Measurements from ENCODE around the gene OR2M7.
"Not testable (repeated sequence)": the region's sequence is repeated elsewhere in the genome, so short reads cannot be mapped to it uniquely, and the experiment has no call there.

Gene OR2M7, protein sequence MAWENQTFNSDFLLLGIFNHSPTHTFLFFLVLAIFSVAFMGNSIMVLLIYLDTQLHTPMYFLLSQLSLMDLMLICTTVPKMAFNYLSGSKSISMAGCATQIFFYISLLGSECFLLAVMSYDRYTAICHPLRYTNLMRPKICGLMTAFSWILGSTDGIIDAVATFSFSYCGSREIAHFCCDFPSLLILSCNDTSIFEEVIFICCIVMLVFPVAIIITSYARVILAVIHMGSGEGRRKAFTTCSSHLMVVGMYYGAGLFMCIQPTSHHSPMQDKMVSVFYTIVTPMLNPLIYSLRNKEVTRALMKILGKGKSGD

GRCh38 chr1:248324468-248324867 is at the start of gene OR2M7:
Gene OR2M7, minus strand, starts transcription at chr1:248324568. Its CDS starts 0 bp downstream, at chr1:248324568.
- no peak for DNase-seq

- no peak for DNase-seq
Measured at GRCh38 chr1:248373761-248374160, 49.4 kb upstream of the OR2M7 start.

DNA sequence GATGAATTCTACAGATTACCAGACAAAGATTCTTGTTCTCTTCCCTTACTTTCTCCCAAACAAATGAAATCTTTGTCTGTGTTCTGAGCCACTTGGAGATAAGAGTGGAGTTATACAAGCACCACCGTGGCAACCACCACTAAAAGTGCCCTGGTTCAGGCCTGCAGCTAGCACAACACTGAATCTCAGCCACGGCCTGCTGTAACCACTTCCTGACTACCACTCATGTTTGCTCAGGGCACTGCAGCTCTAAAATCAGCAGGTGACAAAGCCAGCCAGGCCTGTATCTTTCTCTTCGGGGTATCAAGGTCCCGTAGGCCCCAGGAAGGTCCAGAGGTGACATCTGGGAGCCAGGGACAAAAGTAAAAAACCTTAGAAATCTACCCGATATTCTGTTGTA is 48.0 kb upstream of the OR2M7 start:
- no peak for DNase-seq

GRCh38 chr1:248366609-248367008 is 42.2 kb upstream of the OR2M7 start:
- no peak for DNase-seq

GRCh38 chr1:248361121-248361715 is 36.9 kb upstream of the OR2M7 start, which contains the start of gene OR2T4:
Gene OR2T4, plus strand, starts transcription at chr1:248361665. Its CDS starts 0 bp downstream, at chr1:248361665.
- DNase-seq: no peak

GRCh38 chr1:248359415-248359814 is 35.0 kb upstream of the OR2M7 start:
- no peak for DNase-seq

DNA sequence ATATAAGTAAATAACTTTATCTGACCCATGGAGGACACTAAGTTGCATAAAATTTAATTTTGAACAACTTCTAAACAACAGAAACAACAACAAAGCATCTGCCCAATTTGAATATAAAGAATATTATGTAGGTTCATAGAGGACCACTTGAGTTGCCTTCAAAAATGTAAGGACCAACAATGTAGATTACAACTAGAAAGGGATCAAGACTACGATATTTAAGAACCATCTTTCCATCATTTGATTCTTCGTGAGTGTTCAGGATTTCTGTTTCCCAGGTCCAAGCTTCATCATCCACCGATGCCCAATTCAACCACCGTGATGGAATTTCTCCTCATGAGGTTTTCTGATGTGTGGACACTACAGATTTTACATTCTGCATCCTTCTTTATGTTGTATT is 24.1 kb upstream of the OR2M7 start, which contains the start of gene OR14C36:
Gene OR14C36 (plus strand): TSS at position 301 of the 400 bp plus-strand sequence. CDS start 0 bp downstream, at position 301.
- no peak for DNase-seq

DNA sequence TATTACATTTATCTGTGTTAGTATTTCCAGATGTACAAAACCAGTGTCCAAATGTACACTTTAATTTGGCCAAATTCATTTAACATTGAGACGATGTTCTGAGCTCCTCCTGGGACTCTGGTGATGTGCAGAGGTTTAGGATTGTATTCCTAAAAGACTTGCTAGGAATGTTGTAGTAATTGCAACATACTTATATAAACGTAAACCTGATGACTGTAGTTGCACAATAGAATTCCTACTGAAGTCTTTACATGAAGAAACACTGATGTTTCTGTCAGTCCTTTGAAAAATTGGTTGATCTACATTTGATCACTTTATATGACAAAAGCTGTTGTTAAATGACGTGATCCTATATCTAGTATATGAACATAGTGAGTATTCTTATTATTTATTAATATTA is 19.1 kb upstream of the OR2M7 start:
- DNase-seq: no peak

- no peak for DNase-seq
Measured at GRCh38 chr1:248316796-248317195, 7.6 kb downstream of the OR2M7 start.

DNA sequence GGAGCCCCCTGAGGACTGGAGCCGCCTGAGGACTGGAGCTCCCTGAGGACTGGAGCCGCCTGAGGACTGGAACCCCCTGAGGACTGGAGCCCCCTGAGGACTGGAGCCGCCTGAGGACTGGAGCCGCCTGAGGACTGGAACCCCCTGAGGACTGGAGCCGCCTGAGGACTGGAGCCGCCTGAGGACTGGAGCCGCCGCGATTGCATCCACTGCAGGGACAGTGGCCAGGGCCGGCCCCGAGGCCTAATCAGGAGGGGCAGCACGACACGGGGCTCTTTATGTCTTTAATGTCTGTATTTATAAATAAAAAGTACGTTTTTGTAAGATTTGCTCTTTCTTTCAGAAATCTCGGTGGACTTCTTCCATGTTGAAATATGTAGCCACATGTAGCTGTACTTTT is 17.6 kb downstream of the OR2M7 start:
- DNase-seq: not testable (repeated sequence)

DNA sequence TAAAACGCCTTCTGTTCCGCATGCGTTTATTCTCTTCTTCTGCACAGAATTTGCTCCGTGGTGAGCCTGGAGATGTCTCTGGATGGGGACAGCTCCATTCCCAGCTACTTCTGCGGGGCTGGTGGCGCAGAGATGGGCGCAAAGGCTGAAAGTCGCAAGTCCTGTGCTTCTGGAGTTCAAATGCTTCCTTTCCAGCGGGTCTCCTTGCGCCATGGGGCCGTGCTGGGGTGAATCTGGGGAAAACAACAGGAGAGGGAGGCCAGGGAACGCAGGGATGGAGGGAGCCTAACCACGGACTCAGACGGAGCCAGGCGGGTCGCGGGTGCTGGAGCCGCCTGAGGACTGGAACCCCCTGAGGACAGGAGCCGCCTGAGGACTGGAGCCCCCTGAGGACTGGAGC is 18.3 kb downstream of the OR2M7 start:
- no peak for DNase-seq

DNA sequence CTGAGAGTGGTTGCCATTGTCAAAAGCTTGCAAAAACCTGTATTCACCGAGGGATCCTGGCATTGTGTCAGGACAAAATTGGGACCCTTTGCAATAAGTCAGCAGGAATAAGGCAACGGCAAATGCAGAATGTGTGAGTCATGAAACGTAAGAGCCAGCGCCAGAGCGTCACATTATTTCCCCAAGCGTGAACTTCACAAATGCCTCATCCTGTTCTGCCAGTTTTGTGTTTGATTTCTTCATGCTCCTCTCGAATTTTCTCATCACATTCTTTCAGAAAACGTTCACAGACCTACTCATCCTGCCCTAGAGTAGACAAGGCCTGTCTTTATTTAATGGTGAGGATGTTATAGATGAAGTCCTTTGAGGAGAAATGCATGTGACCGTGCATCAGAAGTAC is 18.7 kb downstream of the OR2M7 start:
- DNase-seq: not testable (repeated sequence)

GRCh38 chr1:248303324-248303723 is 21.0 kb downstream of the OR2M7 start, which contains the start of gene OR2T12:
Gene OR2T12, minus strand, starts transcription at chr1:248303424. Its CDS starts 7,846 bp downstream, at chr1:248295578.
- no peak for DNase-seq

DNA sequence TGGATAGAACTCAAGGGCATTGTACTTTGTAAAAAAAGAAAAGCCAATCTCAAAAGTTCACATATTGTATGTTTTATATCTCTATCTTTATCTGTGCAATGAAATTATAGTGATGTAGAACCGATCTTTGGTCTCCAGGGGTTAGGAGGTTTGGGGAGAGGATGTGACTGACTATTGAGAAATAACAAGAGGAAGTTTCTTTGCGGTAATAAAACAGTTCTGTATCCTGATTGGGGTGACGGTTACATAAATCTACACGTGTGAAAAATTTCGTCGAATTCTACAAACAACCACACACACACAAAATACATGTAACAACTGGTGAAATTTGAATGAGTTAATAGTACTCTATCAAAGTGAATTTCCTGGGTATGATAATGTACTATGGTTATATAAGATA is 36.0 kb downstream of the OR2M7 start:
- DNase-seq: no peak

- no peak for DNase-seq
Measured at GRCh38 chr1:248277876-248278275, 46.5 kb downstream of the OR2M7 start, which contains the start of gene OR2T33. Gene OR2T33, minus strand, starts transcription at chr1:248277976. Its CDS starts 4,162 bp downstream, at chr1:248273814.

Measured in CD4-positive, alpha-beta T cell treated with Interleukin-4 for 1 hour (primary cell).